Epithelial cell of proximal tubule (primary cell): ENCODE results near the gene USP6NL. TPM values are rescaled to one million over a fixed set of nuclear protein-coding genes. Genes with fewer than 3 reads are reported as not detected.

ENCODE experiments used
- DNase-seq: peaks from one replicate; pipeline ENCODE4 v3.0.0-alpha.2; 2011; ENCODE audit warnings: low read depth
- H3K4me3 ChIP-seq: 2 replicates; pipeline ENCODE4 v1.5.1; 2011; ENCODE audit warnings: low read depth, mild to moderate bottlenecking, low read length
- total RNA-seq: library from RNA; depleted of rRNA; stranded (reverse); fragments of >200 nt; gene quantifications from 2 replicates; pipeline ENCODE4 v1.2.3, GENCODE V29; 2015
- TF ChIP-seq, protein P1 (sequence below): conservative IDR thresholded peaks from 2 replicates; pipeline ENCODE4 v1.5.1; 2012; ENCODE audit warnings: low read depth, mild to moderate bottlenecking, low read length

Gene USP6NL
- total RNA-seq, 1 donor from 2014 or later = 14.7 TPM

DNA sequence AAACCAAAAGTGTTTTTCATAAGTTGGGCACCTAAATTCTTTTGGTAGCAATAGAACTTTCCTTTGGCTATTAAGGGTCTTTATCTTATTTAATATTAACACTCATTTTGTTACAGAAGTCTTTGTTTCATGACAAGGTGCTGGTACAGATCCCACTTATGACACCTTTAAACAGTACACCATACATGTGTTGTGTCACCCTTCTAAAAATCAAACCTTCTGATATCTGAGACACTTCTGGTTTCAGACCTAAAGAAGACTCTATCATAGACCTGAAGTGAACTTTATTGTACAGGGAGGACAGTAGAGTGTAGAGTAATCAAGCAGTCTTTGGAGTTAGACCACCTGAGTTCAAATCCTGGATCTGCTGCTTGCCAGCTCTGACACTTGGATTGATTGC is 5.8 kb upstream of the USP6NL start:
- DNase-seq = no peak

DNA sequence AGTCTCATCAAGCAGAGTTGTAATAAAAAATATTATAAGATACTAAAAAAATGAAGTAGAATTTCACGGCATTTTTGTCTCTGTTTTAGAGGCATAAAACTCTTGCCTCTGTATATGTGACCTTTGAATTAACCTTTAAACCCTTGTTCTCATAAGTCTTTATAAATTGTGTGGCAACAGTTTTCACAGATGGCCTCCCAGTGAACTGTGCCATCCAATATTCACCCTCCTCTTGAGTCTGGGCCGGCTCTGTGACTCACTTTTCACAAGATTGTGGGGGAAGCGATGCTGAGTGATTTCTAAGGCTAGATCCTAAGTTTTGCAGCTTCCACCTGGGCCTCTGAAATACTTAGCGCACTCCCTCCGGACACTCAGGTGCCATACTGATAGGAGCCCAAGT is 4.6 kb upstream of the USP6NL start:
- no peak for DNase-seq
- TF ChIP-seq, protein P1, sequence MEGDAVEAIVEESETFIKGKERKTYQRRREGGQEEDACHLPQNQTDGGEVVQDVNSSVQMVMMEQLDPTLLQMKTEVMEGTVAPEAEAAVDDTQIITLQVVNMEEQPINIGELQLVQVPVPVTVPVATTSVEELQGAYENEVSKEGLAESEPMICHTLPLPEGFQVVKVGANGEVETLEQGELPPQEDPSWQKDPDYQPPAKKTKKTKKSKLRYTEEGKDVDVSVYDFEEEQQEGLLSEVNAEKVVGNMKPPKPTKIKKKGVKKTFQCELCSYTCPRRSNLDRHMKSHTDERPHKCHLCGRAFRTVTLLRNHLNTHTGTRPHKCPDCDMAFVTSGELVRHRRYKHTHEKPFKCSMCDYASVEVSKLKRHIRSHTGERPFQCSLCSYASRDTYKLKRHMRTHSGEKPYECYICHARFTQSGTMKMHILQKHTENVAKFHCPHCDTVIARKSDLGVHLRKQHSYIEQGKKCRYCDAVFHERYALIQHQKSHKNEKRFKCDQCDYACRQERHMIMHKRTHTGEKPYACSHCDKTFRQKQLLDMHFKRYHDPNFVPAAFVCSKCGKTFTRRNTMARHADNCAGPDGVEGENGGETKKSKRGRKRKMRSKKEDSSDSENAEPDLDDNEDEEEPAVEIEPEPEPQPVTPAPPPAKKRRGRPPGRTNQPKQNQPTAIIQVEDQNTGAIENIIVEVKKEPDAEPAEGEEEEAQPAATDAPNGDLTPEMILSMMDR = no peak
- no peak overlapping the region for H3K4me3 ChIP-seq

More for the DNA sequence above, 5.8 kb upstream of the USP6NL start:
- H3K4me3 ChIP-seq = no peak overlapping the region
- TF ChIP-seq, protein P1 = no peak

DNA sequence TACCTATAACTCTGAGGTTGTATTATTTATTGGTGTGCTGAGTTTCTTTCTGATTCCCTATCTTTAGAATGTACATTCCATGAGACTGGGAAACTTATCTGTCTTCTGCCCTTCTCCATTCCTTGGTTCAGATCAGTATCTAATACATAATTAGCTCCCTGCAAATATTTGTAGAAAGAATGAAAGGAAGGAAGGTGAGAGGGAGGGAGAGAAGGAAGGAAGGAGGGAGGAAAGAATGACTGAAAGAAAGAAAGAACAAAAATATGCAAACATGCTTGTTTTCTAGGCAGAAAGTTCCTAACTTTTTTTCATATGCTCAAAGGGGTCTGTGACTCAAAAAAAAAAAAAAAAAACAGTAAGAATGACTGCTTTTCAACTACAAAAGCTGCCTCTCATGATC is 3.9 kb upstream of the USP6NL start:
- TF ChIP-seq, protein P1 = no peak
- no peak overlapping the region for H3K4me3 ChIP-seq
- DNase-seq = no peak

DNA sequence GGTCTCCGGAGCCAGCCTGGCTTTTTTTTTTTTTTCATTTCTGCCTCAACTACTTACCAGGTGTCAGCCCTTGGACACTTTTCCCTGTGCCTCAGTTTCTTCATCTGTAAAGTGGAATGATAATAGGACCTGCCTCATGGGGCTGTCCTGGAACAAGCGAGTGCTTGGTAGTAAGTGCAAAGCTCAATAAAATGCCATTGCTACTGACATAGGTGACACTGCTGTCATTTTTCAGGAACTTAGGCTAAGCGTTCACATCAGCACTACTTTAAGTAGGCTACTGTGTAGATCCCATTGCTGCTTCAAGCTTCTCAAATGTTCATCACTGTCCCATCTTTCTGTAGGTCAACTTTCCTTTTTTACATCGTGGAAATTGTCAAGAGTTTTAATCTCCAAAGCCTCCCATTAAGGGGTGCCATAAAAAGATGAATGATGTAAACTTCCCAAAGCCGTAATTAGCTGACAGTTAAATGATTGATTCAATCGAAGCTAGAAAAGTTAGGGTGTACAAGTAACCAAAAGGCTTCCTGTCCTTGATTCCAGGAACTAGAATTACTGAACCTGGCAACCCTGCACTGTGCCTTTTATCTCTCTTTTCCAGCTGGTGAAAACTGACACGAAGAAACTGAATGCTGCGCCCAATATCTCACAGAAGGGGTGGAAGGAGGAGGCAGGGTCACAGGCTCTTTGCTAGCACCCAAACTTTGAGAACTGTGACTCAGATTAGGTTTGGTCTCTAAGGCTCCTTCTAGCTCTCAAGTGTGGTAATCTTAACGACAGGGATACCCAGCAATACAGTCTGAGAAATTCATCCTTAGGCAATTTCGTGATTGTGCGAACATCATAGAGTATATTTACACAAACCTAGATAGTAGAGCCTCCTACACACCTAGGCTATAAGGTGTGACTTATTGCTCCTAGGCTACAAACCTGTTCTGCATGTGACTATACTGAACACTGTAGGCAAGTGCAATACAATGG is 861 bp upstream of the USP6NL start:
- DNase-seq = no peak
- TF ChIP-seq, protein P1 = no peak
- peak overlapping the region; percentile 75 for H3K4me3 ChIP-seq

DNA sequence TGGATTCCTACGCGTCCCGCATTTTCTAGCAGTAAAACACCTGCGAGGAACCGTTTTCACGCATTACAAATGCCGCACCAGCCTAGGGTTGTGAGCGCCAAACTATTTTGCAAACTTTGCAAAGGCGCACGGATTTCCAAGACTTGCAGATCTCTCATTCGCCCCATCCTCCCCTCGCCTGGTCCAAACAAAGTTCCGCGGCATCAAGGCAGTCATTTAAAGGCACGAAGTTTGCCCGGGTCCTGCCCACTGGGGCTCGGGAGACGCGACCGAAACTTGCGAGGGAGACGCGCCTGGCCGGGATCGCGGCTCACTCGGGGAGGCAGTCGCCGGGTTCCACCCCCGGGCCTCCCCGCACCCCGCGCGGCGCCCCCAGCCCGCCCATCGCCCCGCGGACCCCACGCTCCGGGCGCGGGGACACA is 613 bp downstream of the USP6NL start:
- peak overlapping the region; percentile 75 for H3K4me3 ChIP-seq
- DNase-seq = no peak
- TF ChIP-seq, protein P1 = no peak

DNA sequence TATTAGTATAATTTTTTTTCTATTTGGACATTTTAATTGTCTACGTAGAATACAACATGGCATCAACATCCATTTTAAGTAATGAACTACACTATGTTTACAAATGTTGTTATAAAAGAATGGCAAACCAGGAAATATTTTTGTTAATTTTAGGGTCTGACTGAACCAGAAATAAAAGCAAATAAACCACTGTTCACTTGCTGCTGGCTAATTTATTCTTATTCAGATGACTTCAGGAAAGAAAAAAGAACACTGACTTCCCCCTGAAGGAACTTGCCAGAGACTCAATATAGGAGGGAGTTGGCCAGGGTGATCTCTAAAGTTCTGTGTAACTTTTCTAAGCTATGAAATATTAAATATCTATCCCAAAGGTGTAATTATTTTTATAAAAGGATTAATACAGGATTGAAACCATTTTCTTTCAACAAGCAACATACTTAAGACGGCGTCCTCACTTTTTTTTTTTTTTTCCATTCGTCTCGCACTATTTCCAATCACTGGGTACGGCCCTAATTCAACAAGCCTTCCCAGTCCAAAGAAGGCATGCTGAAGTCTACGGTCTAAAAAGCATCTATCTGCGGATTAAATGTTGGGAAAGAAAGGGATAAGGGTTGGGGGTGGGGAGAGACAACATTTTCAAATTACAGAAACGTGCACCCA is 1.2 kb downstream of the USP6NL start:
- DNase-seq = no peak
- TF ChIP-seq, protein P1 = no peak
- H3K4me3 ChIP-seq = peak overlapping the region; percentile 75
